Activated CD8-positive, alpha-beta memory T cell treated with anti-CD3 and anti-CD28 coated beads for 36 hours (primary cell): ENCODE data around the gene DCUN1D2. TPM values are rescaled to one million over a fixed set of nuclear protein-coding genes. Genes with fewer than 3 reads are reported as not detected.
"Not testable (repeated sequence)": the region's sequence is repeated elsewhere in the genome, so short reads cannot be mapped to it uniquely, and the experiment has no call there.

ENCODE experiments used
- CTCF ChIA-PET: fragments of 350-600 bp; sonication (Branson Sonifier 250); formaldehyde crosslinking; loops from one replicate; lab custom pipeline; 2021; ENCODE audit warnings: antibody characterized with exemption; lab: Charles Lee
- POLR2A ChIA-PET: fragments of 350-600 bp; sonication (Branson Sonifier 250); formaldehyde crosslinking; loops from one replicate; lab custom pipeline; 2021; ENCODE audit warnings: antibody characterized with exemption; lab: Charles Lee
- total RNA-seq, 2 experiments: library from RNA; stranded (reverse); gene quantifications; one replicate each; pipeline ENCODE4 v1.2.3, GENCODE V29; 2021

The DCUN1D2 gene
- total RNA-seq, 2 experiments from 2014 or later: 13.5 to 17.3 TPM

DNA sequence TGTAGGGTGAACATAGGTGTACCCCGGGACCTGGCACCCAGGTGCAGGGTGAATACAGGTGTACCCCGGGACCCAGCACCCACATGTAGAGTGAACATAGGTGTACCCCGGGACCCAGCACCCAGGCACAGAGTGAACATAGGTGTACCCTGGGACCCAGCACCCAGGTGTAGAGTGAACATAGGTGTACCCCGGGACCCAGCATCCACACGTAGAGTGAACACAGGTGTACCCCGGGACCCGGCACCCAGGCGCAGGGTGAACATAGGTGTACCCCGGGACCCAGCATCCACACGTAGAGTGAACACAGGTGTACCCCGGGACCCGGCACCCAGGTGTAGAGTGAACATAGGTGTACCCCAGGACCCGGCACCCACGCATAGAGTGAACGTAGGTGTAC lies 54.6 kb downstream of the DCUN1D2 start:
- CTCF ChIA-PET, POLR2A ChIA-PET: not testable (repeated sequence)

GRCh38 chr13:113433391-113433916 lies 57.1 kb downstream of the DCUN1D2 start:
- CTCF ChIA-PET: no interaction called here
- POLR2A ChIA-PET: no interaction called here

DNA sequence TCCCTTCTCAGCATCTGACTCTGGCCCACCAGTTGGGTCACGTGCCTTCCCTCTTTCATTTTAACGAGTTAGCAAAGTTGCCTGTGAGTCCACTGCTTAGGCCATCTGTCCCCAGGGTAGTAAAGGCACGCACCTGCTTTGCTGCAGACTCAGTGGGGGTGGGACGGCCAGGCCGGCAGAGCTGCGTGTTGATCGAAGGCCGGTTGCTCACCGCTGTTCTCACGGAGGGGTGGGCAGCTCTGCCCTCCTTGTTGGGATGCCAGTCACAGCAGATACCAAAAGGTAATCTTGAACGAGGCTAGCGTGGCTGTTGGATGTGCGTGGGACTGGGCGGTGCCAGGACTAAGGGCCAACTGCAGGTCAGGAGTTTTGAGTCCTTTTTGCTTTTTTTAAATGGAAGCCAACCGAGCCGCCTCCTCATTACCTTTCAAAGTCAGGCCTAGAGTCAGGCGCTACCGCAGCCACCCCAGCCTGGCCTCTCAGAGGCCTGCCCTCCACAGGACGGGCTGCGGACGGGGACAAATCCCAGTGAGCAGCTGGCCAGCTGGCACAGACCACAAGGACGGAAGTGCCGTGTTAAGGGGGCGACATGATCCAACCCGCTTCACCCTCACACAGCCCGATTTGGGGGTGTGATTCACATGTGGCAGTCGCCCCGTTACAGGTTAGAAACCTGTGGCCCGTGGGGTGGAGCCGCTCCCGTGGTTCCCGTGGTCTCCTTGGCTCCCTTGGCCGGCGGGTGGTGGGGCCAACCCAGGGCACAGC lies 57.8 kb downstream of the DCUN1D2 start:
- ChIA-PET CTCF (no interaction called here), POLR2A (no interaction called here)

- POLR2A ChIA-PET: no interaction called here
- CTCF ChIA-PET: no interaction called here
Observed at GRCh38 chr13:113431171-113431570, 59.3 kb downstream of the DCUN1D2 start.

GRCh38 chr13:113430378-113431110 lies 60.0 kb downstream of the DCUN1D2 start:
- ChIA-PET CTCF (no interaction called here), POLR2A (no interaction called here)

DNA sequence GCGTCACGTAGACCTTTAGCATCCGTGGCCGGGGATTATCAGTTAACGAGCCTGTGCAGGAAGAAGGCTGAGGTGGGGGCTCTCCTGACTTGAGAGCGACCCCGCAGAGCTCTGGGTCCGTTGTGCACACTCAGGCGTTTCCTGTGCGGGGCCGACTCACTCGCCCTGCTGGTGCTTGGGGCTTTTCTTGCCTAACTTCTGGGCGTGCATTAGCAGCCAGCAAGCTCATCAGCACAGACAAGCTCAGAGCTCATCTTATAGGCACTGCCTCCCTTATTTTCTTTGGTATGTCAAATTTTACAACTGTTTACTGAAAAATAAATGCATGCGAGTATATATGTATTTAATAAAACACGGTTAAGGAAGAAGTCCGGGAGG lies 60.9 kb downstream of the DCUN1D2 start:
- CTCF ChIA-PET: no interaction called here
- POLR2A ChIA-PET: no interaction called here

- ChIA-PET POLR2A (no interaction called here), CTCF (no interaction called here)
Observed at GRCh38 chr13:113428871-113429607, 61.5 kb downstream of the DCUN1D2 start.

DNA sequence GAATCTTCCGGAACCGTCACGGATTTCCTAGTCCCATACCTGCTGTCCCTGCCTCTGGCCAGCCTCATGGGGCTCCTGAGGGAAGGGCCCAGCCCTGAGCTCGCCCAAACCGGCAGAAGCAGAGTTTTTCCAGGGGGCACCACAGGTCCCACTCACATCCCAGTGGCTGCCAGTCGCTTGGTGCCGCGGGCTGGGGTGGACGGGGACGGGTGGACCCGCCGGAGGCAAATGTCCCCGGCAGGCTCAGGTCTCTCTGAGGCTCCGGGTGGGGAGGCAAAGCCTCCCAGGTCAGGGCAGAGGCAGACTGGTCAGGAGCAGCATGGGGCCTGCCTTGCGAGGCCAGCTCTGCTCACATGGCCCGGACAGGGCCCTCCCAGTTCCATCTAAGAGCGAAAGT lies 62.0 kb downstream of the DCUN1D2 start:
- POLR2A ChIA-PET: no interaction called here
- CTCF ChIA-PET: no interaction called here

GRCh38 chr13:113427562-113428468 lies 62.7 kb downstream of the DCUN1D2 start:
- ChIA-PET CTCF (no interaction called here), POLR2A (interaction anchor here (0.6 kb wide), 1 partner anchor 124 kb away, joined by 4 read pairs; no protein-coding TSS in a partner anchor)

DNA sequence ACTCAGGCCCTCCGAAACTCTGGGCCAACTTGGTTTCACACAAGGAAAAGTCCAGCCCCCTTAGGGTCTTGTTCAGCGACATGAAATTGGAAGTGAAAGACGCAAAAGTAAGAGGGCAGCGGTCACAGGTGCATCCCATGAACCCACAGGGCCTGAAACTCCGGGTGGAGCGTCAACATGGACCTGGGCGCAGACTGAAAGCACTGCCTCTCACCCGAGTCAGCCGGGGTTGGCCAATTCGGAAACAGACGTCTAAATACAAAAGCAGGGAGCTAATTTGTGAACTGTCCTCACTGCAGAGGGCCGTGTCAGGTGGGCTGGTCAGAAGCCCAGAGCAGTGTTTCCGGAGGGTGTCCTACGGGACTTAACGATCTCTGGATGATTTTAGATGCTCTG lies 63.9 kb downstream of the DCUN1D2 start:
- ChIA-PET CTCF (no interaction called here), POLR2A (no interaction called here)

DNA sequence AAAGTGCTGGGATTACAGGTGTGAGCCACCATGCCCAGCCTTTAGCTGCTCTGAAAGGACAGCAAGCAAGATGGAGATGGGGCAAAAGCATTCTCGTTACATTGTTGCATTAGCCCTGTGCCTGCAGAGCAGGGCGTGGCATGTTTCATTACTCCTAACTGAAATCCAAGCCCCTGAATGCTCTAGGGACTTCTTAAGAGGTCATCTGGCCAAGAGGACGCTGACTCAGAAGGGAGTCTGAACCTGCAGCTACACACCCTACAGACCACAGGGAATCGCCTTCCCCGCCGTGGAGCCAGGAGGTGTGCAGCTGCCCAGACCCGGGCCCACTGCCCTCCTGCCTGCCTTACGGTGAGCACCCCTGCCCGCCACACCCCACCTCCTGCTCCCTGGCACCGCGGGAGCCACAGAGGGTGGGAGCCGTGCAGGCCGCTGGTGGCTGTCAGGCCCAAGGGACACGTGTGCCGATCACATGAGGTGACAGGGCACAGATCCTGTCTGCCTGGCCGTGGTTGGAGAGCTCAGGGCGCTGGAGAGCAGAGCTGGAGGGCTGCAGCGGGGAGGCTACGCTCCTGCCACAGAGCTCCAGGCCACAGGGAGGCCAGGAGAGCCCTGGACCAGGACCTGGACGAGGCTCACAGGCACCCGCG lies 64.4 kb downstream of the DCUN1D2 start:
- ChIA-PET POLR2A (no interaction called here), CTCF (no interaction called here)

DNA sequence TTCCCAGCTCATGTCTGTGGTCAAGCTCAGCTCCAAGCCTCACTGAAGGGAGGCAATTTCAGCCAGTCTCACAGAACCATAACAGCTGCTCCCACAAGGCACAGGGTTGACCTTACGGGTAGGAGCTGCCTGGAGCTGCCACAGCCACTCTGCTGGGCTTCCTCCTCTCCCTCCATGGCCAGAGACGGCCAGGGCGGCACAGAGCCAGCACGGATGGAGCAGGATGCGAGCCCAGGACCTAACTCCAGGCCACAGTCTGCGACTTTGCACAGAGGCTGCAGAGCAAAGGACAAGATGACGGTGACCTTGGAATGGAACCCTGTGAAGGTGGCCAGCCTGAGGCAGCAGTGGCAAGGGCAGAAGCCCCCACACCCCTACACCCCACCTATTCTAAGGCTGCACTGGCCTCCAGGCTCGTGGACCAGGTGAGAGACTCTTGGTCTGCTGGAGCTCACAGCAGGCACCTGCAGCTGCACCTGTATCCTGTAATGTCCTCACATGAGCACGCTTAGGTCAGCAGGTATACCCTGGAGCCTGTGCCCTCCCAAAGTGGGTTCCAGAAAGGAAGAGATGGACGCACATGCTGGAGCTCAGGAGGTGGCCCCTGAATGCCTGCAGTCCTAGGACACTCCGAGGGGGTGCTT lies 66.9 kb downstream of the DCUN1D2 start:
- ChIA-PET POLR2A (no interaction called here), CTCF (no interaction called here)

GRCh38 chr13:113422807-113423519 lies 67.5 kb downstream of the DCUN1D2 start:
- ChIA-PET CTCF (no interaction called here), POLR2A (no interaction called here)

DNA sequence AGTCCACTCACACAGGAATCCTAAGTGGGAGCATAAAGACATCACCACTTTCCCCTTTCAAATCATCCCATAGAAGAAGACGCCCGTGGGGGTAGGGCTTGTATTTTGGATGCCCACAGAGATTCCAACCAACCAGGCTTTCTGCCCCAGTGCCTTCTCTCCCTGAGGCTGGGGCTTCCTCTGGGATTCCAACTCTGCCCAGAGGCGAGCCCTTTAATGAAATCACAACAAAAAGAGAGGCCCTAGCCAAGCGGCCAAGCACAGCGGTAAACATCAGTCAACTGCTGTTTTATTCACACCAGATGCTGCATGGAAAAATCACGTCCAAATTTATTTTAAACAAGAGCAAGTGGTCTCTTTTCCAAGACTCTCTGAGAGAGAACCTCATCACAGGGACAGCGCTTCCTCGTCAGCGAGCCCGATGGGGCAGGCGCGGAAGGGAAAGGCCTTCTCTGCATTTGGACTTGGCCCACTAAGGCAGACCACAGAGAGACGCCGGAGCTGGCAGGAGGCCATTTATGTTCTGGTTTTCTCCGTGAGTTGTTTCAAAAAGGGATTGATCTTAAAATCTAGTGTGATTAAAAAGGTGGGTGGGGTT lies 68.7 kb downstream of the DCUN1D2 start:
- POLR2A ChIA-PET: no interaction called here
- CTCF ChIA-PET: no interaction called here

- ChIA-PET POLR2A (no interaction called here), CTCF (no interaction called here)
Observed at GRCh38 chr13:113420833-113421600, 69.5 kb downstream of the DCUN1D2 start.

GRCh38 chr13:113420232-113420631 lies 70.3 kb downstream of the DCUN1D2 start:
- ChIA-PET POLR2A (no interaction called here), CTCF (no interaction called here)
